ENCODE data around the gene APOBEC4.

Gene APOBEC4

GRCh38 chr1:183653462-183653794, 312 bp upstream of the APOBEC4 start:
- no peak for TF ChIP-seq CTCF (IDR thresholded peaks at IDR 0.05)
- no peak for TF ChIP-seq ZFX (IDR thresholded peaks at IDR 0.05; ENCODE audit: borderline replicate concordance)

GRCh38 chr1:183652107-183652506, 1.0 kb downstream of the APOBEC4 start:
- no peak overlapping the region for H3K27ac ChIP-seq
- TF ChIP-seq CTCF (IDR thresholded peaks at IDR 0.05), result no peak
- no peak for TF ChIP-seq ZFX (IDR thresholded peaks at IDR 0.05; ENCODE audit: borderline replicate concordance)

More at GRCh38 chr1:183653462-183653794, 312 bp upstream of the APOBEC4 start:
- no peak overlapping the region for H3K27ac ChIP-seq

GRCh38 chr1:183651612-183652011, 1.5 kb downstream of the APOBEC4 start:
- H3K27ac ChIP-seq, result no peak overlapping the region
- TF ChIP-seq CTCF (IDR thresholded peaks at IDR 0.05) (no peak), ZFX (IDR thresholded peaks at IDR 0.05; ENCODE audit: borderline replicate concordance) (no peak)

DNA sequence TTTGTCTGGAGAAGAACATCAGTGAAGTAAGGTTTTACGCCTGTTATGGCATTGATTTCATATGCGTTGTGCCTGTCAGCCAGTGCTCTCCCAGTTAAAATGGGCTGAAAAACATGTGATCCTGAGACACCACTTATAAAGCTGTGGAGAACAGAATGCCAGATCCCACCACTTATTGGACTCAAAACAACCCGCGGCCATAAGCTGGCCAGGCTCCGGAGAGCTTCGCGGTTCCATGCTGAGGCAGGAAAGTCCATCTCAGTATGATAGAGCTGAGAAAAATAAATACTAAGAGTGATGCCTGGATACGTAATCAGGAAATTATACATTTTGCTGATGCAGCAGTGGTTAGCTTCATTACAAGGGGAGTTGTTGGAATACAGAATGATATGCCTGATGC, 5.1 kb downstream of the APOBEC4 start:
- TF ChIP-seq CTCF (IDR thresholded peaks at IDR 0.05), result no peak
- no peak for TF ChIP-seq ZFX (IDR thresholded peaks at IDR 0.05; ENCODE audit: borderline replicate concordance)
- no peak overlapping the region for H3K27ac ChIP-seq

DNA sequence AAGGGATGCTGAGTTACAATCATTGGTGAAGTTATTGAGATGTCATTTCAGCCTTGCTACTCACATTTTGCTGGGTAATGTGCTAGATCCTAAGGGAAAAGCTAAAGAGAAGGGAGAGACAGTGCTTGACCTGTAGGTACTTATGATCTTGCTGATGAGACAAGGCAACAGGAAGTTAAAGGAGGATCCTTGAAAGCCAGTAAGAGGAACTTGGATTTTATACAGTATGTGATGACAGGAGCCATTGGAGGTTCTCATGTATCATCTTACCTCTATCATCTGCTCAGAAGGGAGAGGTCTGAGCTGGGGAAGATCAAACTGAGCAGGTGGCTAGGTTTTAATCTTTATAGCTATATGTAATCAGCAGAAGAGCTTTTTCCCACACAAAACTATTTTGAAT, 6.3 kb downstream of the APOBEC4 start:
- no peak overlapping the region for H3K27ac ChIP-seq
- TF ChIP-seq ZFX (IDR thresholded peaks at IDR 0.05; ENCODE audit: borderline replicate concordance) (no peak), CTCF (IDR thresholded peaks at IDR 0.05) (no peak)

- no peak for TF ChIP-seq CTCF (IDR thresholded peaks at IDR 0.05)
- no peak for TF ChIP-seq ZFX (IDR thresholded peaks at IDR 0.05; ENCODE audit: borderline replicate concordance)
- H3K27ac ChIP-seq, result no peak overlapping the region
Measured at GRCh38 chr1:183645531-183645930, 7.6 kb downstream of the APOBEC4 start.

DNA sequence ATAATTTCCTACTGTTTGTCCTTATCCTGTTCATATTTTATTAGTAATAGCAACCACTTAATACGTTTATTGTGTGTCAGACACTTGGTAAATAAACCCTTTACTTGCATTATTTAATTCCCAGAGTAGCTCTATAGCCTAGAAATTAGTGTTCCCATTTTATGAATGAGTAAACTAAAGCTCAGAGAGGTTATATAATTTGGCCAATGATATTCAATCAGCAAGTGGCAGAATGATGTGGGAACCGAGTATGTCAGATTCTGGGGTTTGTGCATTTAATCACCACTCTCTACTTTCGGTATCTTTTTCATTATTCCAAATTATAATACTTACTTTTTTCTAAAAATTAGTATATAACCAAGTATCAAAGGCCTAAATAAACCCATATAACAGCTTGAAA, 10.9 kb downstream of the APOBEC4 start:
- H3K27ac ChIP-seq, result no peak overlapping the region
- TF ChIP-seq ZFX (IDR thresholded peaks at IDR 0.05; ENCODE audit: borderline replicate concordance) (no peak), CTCF (IDR thresholded peaks at IDR 0.05) (no peak)
